T-helper 2 cell treated with Interferon-gamma antibody and Interleukin-4, amounts not matched to agents 5 μg/mL and 100 μg/mL, for 36 hours (primary cell): ENCODE measurements around the gene R3HDM4.

ENCODE experiments used
- DNase-seq: peaks from one replicate; pipeline ENCODE4 v3.0.0; 2021; ENCODE audit warnings: low spot score
- H3K27ac Mint-ChIP-seq: one replicate; pipeline ENCODE4 v1.8.0; 2021; ENCODE audit warnings: mild to moderate bottlenecking, mixed read lengths
- H3K27me3 Mint-ChIP-seq: one replicate; pipeline ENCODE4 v1.8.0; 2021; ENCODE audit warnings: low read depth, mixed read lengths
- H3K36me3 Mint-ChIP-seq: one replicate; pipeline ENCODE4 v1.8.0; 2021; ENCODE audit warnings: low read depth, mixed read lengths
- H3K4me1 Mint-ChIP-seq: one replicate; pipeline ENCODE4 v1.8.0; 2021; ENCODE audit warnings: low read depth, mixed read lengths
- H3K4me3 Mint-ChIP-seq: one replicate; pipeline ENCODE4 v1.8.0; 2022; ENCODE audit warnings: mild to moderate bottlenecking, moderate library complexity, mixed read lengths
- H3K9me3 Mint-ChIP-seq: one replicate; pipeline ENCODE4 v1.8.0; 2021; ENCODE audit warnings: mixed read lengths

R3HDM4 gene

DNA sequence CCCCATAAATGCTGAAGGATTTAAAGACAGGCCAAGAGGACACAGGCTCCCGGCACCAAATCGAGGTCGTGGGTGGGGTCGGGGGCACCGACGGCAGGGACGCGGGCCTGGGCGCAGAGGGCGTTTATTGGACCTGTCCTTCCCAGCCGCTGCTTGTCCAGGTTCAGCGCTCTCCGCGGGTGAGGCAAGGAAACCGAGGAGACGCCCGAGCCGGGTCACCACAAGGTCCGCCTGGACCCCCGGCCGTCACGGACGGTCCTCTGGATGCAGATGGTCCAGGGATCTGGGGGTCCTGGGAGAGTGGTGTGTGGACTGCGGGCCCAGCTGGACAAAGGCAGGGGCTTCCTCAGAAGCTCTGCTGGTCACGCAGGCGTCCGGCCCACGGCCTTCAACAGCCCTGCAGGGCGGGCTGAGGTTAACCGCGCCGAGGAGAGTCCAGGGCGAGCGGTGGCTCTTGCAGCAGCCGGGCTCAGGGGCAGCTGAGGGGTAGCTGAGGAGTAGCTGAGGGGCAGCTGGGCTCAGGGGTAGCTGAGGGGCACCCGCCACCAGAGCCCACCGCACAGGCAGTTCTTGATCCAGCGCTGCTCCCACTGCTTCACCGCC, 45.1 kb downstream of the R3HDM4 start:
- H3K27me3 Mint-ChIP-seq: no peaks in the 10 kb centered on the region
- H3K9me3 Mint-ChIP-seq: no peaks in the 10 kb centered on the region
- no peak overlapping the region for H3K4me3 Mint-ChIP-seq
- H3K27ac Mint-ChIP-seq: no peak overlapping the region
- H3K4me1 Mint-ChIP-seq: peaks cover 11% of the 10 kb centered on the region
- DNase-seq: no peak
- peaks cover 19% of the 10 kb centered on the region for H3K36me3 Mint-ChIP-seq

DNA sequence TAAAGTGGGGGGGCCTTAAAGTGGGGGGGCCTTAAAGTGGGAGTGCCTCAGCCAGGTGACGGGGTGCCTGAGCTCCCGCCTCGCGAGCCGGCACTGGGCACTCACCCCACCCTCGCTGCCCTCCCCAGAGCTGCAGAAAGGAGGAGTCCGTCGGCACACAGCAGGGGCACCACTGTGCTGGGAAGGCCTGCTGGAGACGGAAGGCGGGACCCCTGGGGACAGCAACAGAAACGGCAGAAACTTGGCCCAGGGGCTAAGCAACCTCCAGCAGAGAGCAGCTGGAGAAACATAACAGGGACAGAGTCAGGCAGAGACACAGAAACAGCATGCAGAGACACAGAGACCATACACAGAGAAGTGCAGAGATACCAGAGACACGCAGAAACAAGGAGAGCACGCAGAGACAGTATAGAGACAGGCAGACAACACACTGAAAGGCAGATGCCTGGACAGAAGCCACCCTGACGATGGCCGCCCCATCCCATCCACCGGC, 45.7 kb downstream of the R3HDM4 start:
- H3K27me3 Mint-ChIP-seq: no peaks in the 10 kb centered on the region
- H3K4me3 Mint-ChIP-seq: no peak overlapping the region
- no peak overlapping the region for H3K27ac Mint-ChIP-seq
- no peak for DNase-seq
- H3K4me1 Mint-ChIP-seq: peaks cover 11% of the 10 kb centered on the region
- no peaks in the 10 kb centered on the region for H3K9me3 Mint-ChIP-seq
- peaks cover 16% of the 10 kb centered on the region for H3K36me3 Mint-ChIP-seq

DNA sequence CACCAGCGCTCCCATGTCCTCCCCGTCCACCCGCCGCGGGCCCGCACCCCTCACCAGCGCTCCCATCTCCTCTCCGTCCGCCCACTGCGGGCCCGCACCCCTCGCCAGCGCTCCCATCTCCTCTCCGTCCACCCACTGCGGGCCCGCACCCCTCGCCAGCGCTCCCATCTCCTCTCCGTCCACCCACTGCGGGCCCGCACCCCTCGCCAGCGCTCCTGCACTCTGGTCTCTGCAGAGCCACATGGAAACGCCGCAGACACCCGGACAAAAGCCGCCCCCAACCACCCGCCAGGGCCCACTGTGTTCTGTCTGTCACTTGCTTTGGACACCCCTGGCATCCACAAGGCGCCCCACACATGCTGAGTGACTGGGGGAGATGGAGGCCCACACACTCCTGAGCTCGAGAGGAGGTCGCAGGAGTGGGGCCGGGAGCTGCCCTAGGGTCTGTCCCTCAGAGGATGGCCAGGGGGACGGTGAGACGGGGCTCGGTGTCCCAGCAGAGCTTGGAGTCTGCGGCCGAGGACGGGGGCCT, 46.2 kb downstream of the R3HDM4 start:
- peaks cover 16% of the 10 kb centered on the region for H3K36me3 Mint-ChIP-seq

DNA sequence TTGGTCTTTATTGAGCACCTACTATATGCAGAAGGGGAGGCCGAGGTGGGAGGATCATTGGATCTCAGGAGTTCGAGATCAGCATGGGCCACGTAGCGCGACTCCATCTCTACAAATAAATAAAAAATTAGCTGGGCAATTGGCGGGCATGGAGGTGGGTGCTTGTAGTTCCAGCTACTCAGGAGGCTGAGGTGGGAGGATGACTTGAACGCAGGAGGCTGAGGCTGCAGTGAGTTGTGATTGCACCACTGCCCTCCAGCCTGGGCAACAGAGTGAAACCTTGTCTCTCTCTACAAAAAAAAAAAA, 49.8 kb downstream of the R3HDM4 start:
- no peak for DNase-seq
- Mint-ChIP-seq H3K27me3 (peaks cover 10% of the 10 kb centered on the region), H3K4me3 (peak overlapping the region; percentile 74), H3K27ac (peak overlapping the region; percentile 82), H3K4me1 (peaks cover 10% of the 10 kb centered on the region), H3K9me3 (no peaks in the 10 kb centered on the region), H3K36me3 (peaks cover 6% of the 10 kb centered on the region)

More for the DNA sequence above, 46.2 kb downstream of the R3HDM4 start:
- Mint-ChIP-seq H3K27ac (no peak overlapping the region), H3K4me1 (peaks cover 10% of the 10 kb centered on the region), H3K9me3 (no peaks in the 10 kb centered on the region), H3K4me3 (no peak overlapping the region), H3K27me3 (no peaks in the 10 kb centered on the region)
- DNase-seq: no peak

DNA sequence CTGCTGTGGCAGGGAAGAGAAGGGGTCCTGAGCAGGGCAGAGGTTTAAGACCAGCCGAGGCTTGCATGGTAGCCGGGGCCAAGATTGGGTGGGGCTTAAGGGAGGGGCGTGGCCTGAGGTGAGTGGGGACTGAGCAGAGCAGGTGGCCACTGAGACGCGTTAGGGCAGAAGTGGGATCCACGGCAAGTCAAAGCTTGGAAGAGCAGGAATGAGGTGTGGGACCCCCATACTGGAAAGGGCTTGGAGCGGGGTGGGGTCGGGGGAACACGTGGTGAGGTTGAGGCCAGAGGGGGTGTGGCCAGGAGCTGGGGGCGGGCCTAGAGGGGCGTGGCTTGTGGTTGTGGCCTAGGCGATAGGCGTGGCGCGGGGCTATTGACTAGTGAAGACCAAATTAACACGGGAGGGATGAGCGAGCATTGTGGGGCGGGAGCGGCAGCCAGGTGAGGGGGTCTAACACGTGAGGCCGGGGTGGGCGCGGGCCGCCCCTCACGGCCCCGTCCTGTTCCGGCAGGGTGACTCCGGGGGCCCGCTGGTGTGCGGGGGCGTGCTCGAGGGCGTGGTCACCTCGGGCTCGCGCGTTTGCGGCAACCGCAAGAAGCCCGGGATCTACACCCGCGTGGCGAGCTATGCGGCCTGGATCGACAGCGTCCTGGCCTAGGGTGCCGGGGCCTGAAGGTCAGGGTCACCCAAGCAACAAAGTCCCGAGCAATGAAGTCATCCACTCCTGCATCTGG, 50.3 kb downstream of the R3HDM4 start:
- H3K27me3 Mint-ChIP-seq: peaks cover 10% of the 10 kb centered on the region
- DNase-seq: peak; percentile 69
- H3K36me3 Mint-ChIP-seq: peaks cover 6% of the 10 kb centered on the region
- peak overlapping the region; percentile 74 for H3K4me3 Mint-ChIP-seq
- H3K27ac Mint-ChIP-seq: peak overlapping the region; percentile 82
- peaks cover 10% of the 10 kb centered on the region for H3K4me1 Mint-ChIP-seq
- no peaks in the 10 kb centered on the region for H3K9me3 Mint-ChIP-seq

DNA sequence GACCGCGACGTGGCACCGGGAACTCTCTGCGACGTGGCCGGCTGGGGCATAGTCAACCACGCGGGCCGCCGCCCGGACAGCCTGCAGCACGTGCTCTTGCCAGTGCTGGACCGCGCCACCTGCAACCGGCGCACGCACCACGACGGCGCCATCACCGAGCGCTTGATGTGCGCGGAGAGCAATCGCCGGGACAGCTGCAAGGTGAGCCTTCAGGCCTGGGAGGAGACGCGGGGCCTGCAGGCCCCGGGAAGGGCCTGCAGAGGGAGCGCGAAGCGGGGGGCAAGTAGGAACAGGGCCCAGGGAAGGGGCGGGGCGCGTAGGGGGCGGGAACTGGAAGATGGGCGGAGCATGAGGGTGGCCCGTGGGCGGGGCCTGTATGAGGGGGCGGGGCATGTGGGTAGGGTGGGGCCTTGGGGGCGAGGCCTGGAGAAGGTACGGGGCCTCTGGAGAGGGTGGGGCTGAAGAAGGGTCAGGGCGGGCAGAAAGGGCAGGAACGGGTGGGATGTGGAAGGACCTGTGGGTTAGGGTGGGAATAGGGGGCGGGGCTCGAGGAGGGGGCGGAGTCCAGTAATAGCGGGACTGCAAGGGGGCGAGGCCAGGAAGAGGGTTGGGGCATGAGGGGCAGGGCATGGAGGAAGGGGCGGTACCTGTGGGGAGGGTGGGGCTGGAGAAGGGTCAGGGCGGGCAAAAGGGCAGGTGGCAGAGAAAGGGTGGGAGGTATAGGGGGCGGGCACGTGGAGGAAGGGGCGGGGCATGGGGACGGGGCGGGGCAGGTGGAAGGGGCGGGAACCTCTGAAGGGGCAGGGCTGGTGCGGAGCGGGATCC, 51.1 kb downstream of the R3HDM4 start:
- peak; percentile 48 for DNase-seq
- Mint-ChIP-seq H3K36me3 (peaks cover 2% of the 10 kb centered on the region), H3K4me3 (peak overlapping the region; percentile 66), H3K27me3 (peaks cover 12% of the 10 kb centered on the region), H3K27ac (peak overlapping the region; percentile 73), H3K4me1 (peaks cover 11% of the 10 kb centered on the region), H3K9me3 (no peaks in the 10 kb centered on the region)

DNA sequence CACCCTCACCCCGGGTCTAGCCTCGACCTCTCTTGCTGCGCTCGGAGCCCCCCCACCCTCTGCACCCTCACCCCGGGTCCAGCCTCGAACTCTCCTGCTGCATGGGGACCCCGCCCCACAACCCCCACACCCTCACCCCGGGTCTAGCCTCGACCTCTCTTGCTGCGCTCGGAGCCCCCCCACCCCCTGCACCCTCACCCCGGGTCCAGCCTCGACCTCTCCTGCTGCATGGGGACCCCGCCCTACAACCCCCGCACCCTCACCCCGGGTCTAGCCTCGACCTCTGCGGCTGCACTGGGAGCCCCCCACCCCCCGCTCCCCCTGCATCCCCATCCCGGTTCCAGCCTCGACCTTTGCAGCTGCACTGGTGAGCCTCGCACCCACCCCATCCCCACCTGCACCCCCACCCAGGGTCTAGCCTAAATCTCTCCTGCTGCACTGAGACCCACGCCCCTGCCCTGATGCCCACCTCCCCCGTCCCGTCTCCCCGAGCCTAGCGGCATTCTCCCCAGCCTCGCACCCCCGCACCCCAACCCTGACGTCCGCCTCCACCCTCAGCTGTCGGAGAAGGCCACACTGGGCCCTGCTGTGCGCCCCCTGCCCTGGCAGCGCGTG, 51.8 kb downstream of the R3HDM4 start:
- no peak for DNase-seq
- no peak overlapping the region for H3K27ac Mint-ChIP-seq
- no peak overlapping the region for H3K4me3 Mint-ChIP-seq
- H3K27me3 Mint-ChIP-seq: peaks cover 12% of the 10 kb centered on the region
- peaks cover 11% of the 10 kb centered on the region for H3K4me1 Mint-ChIP-seq
- no peaks in the 10 kb centered on the region for H3K9me3 Mint-ChIP-seq
- H3K36me3 Mint-ChIP-seq: peaks cover 2% of the 10 kb centered on the region

DNA sequence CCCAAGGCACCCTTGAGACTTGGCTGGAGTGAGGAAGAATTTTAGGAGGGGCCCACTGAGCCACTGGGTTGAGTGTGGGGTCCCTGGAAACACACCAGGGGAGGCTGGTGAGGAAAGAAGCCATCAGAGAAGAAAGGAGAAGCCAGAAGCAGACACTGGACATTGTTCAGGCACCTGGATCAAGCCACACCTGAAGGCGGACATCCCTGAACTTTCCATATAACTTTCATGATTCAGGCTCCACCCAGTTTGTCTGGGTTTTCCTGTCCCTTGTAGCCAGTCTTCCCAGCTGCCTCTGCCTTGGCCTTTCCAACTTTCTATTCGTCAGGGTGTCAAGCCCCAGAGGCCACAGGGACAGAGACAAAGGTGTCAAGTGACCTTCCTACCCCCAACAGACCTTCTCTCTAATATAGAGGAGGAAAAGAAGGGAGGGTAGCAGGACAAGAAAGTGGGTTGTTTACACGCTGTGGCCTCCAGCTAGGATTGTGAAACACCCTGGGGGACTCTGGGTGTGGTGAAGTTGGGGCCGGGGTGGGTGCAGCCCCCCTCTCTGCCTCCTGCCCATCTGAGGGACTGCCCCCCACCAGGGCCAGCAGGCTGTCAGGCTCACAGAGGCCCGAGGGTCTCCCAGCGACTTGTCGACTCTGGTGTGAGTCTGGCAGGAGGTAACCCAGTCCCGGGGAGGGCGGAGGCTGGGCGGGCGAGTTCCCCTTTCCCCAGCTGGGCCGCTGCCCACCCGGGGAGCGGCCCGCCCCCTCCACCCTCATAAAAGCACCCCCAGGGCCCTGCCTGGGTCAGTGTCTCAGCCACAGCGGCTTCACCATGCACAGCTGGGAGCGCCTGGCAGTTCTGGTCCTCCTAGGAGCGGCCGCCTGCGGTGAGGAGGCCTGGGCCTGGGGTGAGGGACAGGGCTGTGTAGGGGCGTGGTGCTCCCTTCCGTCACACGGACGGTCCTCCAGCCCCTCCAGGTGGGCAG, 53.9 kb downstream of the R3HDM4 start, which contains the start of gene CFD:
CFD (plus strand) TSS at position 797 of the 976 bp plus-strand sequence; CDS start at position 823, 26 bp downstream.
- peaks cover 11% of the 10 kb centered on the region for H3K4me1 Mint-ChIP-seq
- no peaks in the 10 kb centered on the region for H3K36me3 Mint-ChIP-seq
- no peak within 1 kb of the TSS for H3K27ac Mint-ChIP-seq
- no peaks in the 10 kb centered on the region for H3K9me3 Mint-ChIP-seq
- no peak within 1 kb of the TSS for H3K4me3 Mint-ChIP-seq
- H3K27me3 Mint-ChIP-seq: peaks cover 12% of the 10 kb centered on the region
- DNase-seq: no peak

DNA sequence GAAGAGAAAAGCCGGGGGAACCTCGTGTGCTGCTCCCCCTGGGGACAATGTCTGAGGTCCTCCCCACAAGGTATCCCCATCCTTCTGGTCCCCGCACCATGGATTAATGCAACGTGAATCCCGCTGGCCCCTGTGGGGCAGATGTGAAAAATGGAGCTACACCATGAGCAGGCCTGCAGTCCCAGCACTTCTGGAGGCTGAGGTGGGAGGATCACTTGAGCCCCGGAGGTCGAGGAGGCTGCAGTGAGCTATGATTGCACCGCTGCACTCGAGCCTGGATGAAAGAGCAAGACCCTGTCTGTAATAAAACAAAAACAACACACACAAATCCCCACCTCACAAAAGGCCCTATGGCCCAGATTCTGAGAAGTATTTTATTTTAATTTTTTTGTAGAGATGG, 54.7 kb downstream of the R3HDM4 start:
- Mint-ChIP-seq H3K4me3 (no peak overlapping the region), H3K36me3 (no peaks in the 10 kb centered on the region), H3K27me3 (peaks cover 15% of the 10 kb centered on the region), H3K9me3 (no peaks in the 10 kb centered on the region), H3K4me1 (peaks cover 7% of the 10 kb centered on the region), H3K27ac (no peak overlapping the region)
- DNase-seq: no peak

DNA sequence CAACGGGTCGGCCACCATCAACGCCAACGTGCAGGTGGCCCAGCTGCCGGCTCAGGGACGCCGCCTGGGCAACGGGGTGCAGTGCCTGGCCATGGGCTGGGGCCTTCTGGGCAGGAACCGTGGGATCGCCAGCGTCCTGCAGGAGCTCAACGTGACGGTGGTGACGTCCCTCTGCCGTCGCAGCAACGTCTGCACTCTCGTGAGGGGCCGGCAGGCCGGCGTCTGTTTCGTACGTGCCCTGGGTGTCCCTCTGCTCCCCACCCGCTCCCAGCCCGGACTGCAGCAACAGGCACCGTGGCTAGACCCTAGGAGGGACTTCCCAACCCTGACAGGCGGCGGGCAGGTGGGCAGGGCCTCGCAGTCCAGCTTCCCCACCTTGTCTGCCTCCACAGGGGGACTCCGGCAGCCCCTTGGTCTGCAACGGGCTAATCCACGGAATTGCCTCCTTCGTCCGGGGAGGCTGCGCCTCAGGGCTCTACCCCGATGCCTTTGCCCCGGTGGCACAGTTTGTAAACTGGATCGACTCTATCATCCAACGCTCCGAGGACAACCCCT, 57.4 kb downstream of the R3HDM4 start:
- Mint-ChIP-seq H3K9me3 (no peaks in the 10 kb centered on the region), H3K36me3 (no peaks in the 10 kb centered on the region), H3K4me3 (no peak overlapping the region), H3K4me1 (peaks cover 2% of the 10 kb centered on the region), H3K27me3 (peaks cover 15% of the 10 kb centered on the region), H3K27ac (no peak overlapping the region)
- DNase-seq: no peak

DNA sequence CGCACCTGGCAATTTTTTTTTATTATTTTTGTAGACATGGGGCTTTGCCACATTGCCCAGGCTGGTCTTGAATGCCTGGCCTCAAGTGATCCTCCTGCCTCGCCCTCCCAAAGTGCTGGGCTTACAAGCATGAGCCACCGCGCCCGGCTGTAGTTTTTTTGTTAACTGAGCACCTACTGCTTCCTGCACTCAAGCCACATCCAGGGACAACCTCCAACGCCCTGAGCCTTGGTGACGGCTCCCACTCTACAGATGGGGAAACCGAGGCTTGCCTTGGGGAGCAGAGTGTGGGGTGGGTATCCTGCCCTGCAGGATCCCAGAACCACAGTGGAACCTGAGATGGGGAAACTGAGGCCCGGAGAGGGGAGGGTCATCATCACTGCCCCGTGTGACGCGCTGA, 57.9 kb downstream of the R3HDM4 start:
- H3K9me3 Mint-ChIP-seq: no peaks in the 10 kb centered on the region
- DNase-seq: no peak
- H3K27ac Mint-ChIP-seq: no peak overlapping the region
- H3K27me3 Mint-ChIP-seq: peaks cover 15% of the 10 kb centered on the region
- H3K4me3 Mint-ChIP-seq: no peak overlapping the region
- peaks cover 2% of the 10 kb centered on the region for H3K4me1 Mint-ChIP-seq
- no peaks in the 10 kb centered on the region for H3K36me3 Mint-ChIP-seq

DNA sequence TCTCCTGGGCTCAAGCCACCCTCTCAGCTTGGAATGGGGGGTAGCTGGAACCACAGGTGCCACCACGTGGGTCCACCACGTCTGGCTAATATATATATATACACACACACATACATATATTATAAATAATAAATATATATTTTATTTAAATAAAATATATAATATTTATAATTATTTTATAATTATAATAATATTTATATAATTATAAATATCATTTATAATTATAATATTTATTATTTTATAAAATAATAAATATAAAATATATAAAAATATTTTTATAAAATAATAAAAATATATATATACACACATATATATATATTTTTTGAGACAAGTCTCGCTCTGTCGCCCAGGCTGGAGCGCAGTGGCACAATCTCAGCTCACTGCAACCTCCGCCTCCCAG, 58.5 kb downstream of the R3HDM4 start:
- H3K4me1 Mint-ChIP-seq: peaks cover 2% of the 10 kb centered on the region
- H3K27me3 Mint-ChIP-seq: peaks cover 9% of the 10 kb centered on the region
- no peaks in the 10 kb centered on the region for H3K36me3 Mint-ChIP-seq
- DNase-seq: no peak
- H3K27ac Mint-ChIP-seq: no peak overlapping the region
- no peaks in the 10 kb centered on the region for H3K9me3 Mint-ChIP-seq
- no peak overlapping the region for H3K4me3 Mint-ChIP-seq
